K562 (cell line): ENCODE data around the gene PLEKHS1. TPM values are rescaled to one million over a fixed set of nuclear protein-coding genes. Genes with fewer than 3 reads are reported as not detected.

Source experiments
- BRF1 ChIP-seq: IDR thresholded peaks from 3 replicates; pipeline ENCODE4 v1.6.1; 2011; ENCODE audit warnings: borderline replicate concordance, mild to moderate bottlenecking; ENCODE audit not compliant: insufficient read length; ENCODE audit errors: extremely low read depth
- CHAMP1 ChIP-seq: fragments of 450-650 bp; IDR thresholded peaks from 2 replicates; pipeline ENCODE4 v1.6.1; 2016; ENCODE audit warnings: mild to moderate bottlenecking
- FOXA3 ChIP-seq, 2 experiments: fragments of 450-650 bp in 1 of 2; sonication (generic) in 1 of 2; formaldehyde crosslinking; IDR thresholded peaks in 1 of 2; conservative IDR thresholded peaks in 1 of 2; 2 replicates each; pipeline versions ENCODE4 v1.4.0 to v1.8.0; 2020 to 2022; ENCODE audit warnings: mild to moderate bottlenecking in 2 of 2, missing genetic modification reagents in 1 of 2
- NFE2 ChIP-seq: IDR thresholded peaks from 2 replicates; pipeline ENCODE4 v1.6.1; 2014; ENCODE audit warnings: antibody characterized with exemption, low read depth
- NR2C2 ChIP-seq, 2 experiments: fragments of 200-800 bp in 1 of 2; sonication (Bioruptor generic) in 1 of 2; sonication (generic) in 1 of 2; formaldehyde crosslinking in 1 of 2; IDR thresholded peaks; 2 replicates each; pipeline versions ENCODE4 v1.6.1 to v1.8.0; 2016 to 2022; ENCODE audit warnings: mild to moderate bottlenecking in 1 of 2, missing compliant biosample characterization in 1 of 2, missing genetic modification characterization in 1 of 2, missing genetic modification reagents in 1 of 2
- NRF1 ChIP-seq, 2 experiments: fragments of 450-650 bp; IDR thresholded peaks in 1 of 2; conservative IDR thresholded peaks in 1 of 2; 2 replicates each; pipeline ENCODE4 v1.6.1; 2014; ENCODE audit warnings: mild to moderate bottlenecking in 2 of 2
- PTTG1 ChIP-seq: fragments of 450-650 bp; IDR thresholded peaks from 2 replicates; pipeline ENCODE4 v1.6.1; 2016; ENCODE audit warnings: low read depth, mild to moderate bottlenecking, missing genetic modification characterization, missing compliant biosample characterization
- TOE1 ChIP-seq, 2 experiments: fragments of 450-650 bp in 1 of 2; sonication (generic) in 1 of 2; formaldehyde crosslinking in 1 of 2; IDR thresholded peaks; 2 replicates each; pipeline versions ENCODE4 v1.7.1 to v1.8.0; 2016 to 2022; ENCODE audit warnings: borderline replicate concordance in 2 of 2, mild to moderate bottlenecking in 2 of 2, antibody characterized with exemption in 1 of 2, inconsistent platforms in 1 of 2, low read depth in 1 of 2, missing genetic modification reagents in 1 of 2, moderate library complexity in 1 of 2
- ZEB2 ChIP-seq: fragments of 450-650 bp; IDR thresholded peaks from 2 replicates; pipeline ENCODE4 v1.6.1; 2016
- ZNF561 ChIP-seq: fragments of 450-650 bp; formaldehyde crosslinking; conservative IDR thresholded peaks from 2 replicates; pipeline ENCODE4 v1.4.0; 2020; ENCODE audit warnings: mild to moderate bottlenecking, moderate library complexity
- ZNF740 ChIP-seq, 3 experiments: fragments of 200-800 bp in 1 of 3; sonication (Bioruptor generic) in 1 of 3; sonication (generic) in 1 of 3; formaldehyde crosslinking in 1 of 3; IDR thresholded peaks; 2 replicates each; pipeline versions ENCODE4 v1.6.1 to v1.8.0; 2016 to 2022; ENCODE audit warnings: mild to moderate bottlenecking in 2 of 3, missing compliant biosample characterization in 2 of 3, missing genetic modification characterization in 2 of 3, missing genetic modification reagents in 1 of 3
- polyA plus RNA-seq, 8 experiments: library from polyadenylated mRNA; depleted of rRNA in 4 of 8; stranded (reverse) in 5 of 8; unstranded in 3 of 8; fragments of >200 nt; fragmentation: Nextera tagmentation in 2 of 8; fragmentation: Illumina TruSeq in 1 of 8; extraction: Ambion mirVana in 2 of 8; extraction: Trizol in 1 of 8; gene quantifications; 2 replicates each; pipeline versions ENCODE4 v1.2.1 to v1.2.3, GENCODE V29; 2011 to 2014; ENCODE audit warnings: inconsistent platforms in 1 of 8, missing spikeins in 1 of 8
- total RNA-seq, 7 experiments: library from RNA; depleted of rRNA in 6 of 7; stranded (reverse); fragments of >200 nt in 6 of 7; fragmentation: Illumina TruSeq in 2 of 7; extraction: Trizol in 2 of 7; gene quantifications; 2 replicates each; pipeline versions ENCODE4 v1.2.1 to v1.2.3, GENCODE V29; 2011 to 2021; ENCODE audit warnings: low replicate concordance in 1 of 7
- TF ChIP-seq, protein P1 (sequence below): sonication (generic); formaldehyde crosslinking; IDR thresholded peaks from 2 replicates; pipeline ENCODE4 v1.8.1; 2022; ENCODE audit warnings: missing genetic modification reagents
- TF ChIP-seq, protein P2 (sequence below): fragments of 250-450 bp; sonication (Bioruptor Pico); IDR thresholded peaks from 2 replicates; pipeline ENCODE4 v1.8.0; 2021; ENCODE audit warnings: mild to moderate bottlenecking, moderate library complexity
- TF ChIP-seq, protein P3 (sequence below): fragments of 250-450 bp; sonication (Bioruptor Pico); IDR thresholded peaks from 2 replicates; pipeline ENCODE4 v1.8.0; 2021; ENCODE audit warnings: borderline replicate concordance, mild to moderate bottlenecking, moderate library complexity; ENCODE audit not compliant: poor library complexity, severe bottlenecking
- TF ChIP-seq, protein P4 (sequence below): fragments of 250-450 bp; sonication (Bioruptor Pico); IDR thresholded peaks from 2 replicates; pipeline ENCODE4 v1.4.0; 2020; ENCODE audit warnings: mild to moderate bottlenecking, moderate library complexity

The PLEKHS1 gene
- total and polyA plus RNA-seq, 9 of the 15 experiments (the other 6 are each of a cell fraction or from before 2014, with no cell fraction given), result not detected

DNA sequence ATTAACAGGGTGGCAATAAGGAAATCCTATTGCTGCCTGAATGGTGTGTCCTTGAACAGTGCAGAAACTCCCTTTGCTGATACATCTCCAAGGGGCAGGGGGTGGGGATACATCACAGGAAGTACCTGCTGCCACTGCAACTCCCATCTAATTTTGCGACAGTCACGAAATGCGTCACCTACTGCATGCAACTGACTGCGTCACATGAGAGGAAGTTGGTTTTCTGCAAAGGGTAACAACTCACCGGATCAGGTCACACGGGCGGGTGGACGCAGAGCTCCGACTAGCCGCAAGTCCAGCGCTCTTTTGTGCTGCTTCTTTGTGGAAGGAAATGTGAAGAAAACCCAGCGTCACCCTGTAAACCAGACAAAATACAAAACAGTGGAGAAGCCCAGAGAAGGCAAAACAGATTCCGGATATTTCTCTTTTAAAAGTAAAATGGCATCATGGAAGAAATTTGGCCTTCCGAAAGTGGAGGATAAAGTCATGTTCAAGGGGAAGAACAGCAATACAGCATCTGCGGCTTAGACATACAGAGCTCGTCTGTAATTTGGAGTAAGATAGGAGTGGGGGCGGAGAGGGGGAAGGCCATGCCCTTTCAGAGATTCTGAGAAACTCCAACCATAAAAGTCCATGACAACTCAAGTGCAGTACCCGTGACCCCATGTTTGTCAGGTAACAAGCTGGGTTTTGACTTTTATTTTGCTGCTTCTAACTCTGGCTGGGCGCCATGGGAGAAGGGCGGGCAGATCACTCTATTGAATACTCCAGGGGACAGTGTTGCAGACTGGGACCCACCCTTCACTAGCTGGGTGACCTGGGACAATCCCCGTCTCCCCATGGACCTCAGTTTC lies 32.3 kb upstream of the PLEKHS1 start (continued):
- TF ChIP-seq ZNF740 (CRISPR knock-in tag; IDR thresholded peaks at IDR 0.05) (no peak), ZNF740 (tag; IDR thresholded peaks at IDR 0.05) (no peak), FOXA3 (CRISPR knock-in tag; conservative IDR thresholded peaks at IDR 0.05 in 1 of 2, IDR thresholded peaks at IDR 0.05 in 1 of 2) (no peak), NR2C2 (CRISPR knock-in tag; IDR thresholded peaks at IDR 0.05) (no peak), NR2C2 (tag; IDR thresholded peaks at IDR 0.05) (peak; percentile 65; the same call in 1 of the 2 replicates), BRF1 (no peak), CHAMP1 (no peak), PTTG1 (tag) (no peak), ZNF561 (no peak), TOE1 (IDR thresholded peaks at IDR 0.05; ENCODE audit: borderline replicate concordance) (no peak), TOE1 (CRISPR knock-in tag; IDR thresholded peaks at IDR 0.05; ENCODE audit: borderline replicate concordance, low read depth) (no peak), NFE2 (0 out of 2 replicates have a peak, but pooled peaks have one; percentile 9), ZEB2 (no peak), NRF1 (conservative IDR thresholded peaks at IDR 0.05 in 1 of 2, IDR thresholded peaks at IDR 0.05 in 1 of 2) (0 out of 4 replicates have a peak, but pooled peaks of 1 of the 2 experiments have one; percentile 18)
- TF ChIP-seq, protein P1, sequence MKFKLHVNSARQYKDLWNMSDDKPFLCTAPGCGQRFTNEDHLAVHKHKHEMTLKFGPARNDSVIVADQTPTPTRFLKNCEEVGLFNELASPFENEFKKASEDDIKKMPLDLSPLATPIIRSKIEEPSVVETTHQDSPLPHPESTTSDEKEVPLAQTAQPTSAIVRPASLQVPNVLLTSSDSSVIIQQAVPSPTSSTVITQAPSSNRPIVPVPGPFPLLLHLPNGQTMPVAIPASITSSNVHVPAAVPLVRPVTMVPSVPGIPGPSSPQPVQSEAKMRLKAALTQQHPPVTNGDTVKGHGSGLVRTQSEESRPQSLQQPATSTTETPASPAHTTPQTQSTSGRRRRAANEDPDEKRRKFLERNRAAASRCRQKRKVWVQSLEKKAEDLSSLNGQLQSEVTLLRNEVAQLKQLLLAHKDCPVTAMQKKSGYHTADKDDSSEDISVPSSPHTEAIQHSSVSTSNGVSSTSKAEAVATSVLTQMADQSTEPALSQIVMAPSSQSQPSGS (CRISPR knock-in tag), result no peak
- TF ChIP-seq, protein P2, sequence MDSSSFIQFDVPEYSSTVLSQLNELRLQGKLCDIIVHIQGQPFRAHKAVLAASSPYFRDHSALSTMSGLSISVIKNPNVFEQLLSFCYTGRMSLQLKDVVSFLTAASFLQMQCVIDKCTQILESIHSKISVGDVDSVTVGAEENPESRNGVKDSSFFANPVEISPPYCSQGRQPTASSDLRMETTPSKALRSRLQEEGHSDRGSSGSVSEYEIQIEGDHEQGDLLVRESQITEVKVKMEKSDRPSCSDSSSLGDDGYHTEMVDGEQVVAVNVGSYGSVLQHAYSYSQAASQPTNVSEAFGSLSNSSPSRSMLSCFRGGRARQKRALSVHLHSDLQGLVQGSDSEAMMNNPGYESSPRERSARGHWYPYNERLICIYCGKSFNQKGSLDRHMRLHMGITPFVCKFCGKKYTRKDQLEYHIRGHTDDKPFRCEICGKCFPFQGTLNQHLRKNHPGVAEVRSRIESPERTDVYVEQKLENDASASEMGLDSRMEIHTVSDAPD (CRISPR knock-in tag), result no peak
- TF ChIP-seq, protein P3, sequence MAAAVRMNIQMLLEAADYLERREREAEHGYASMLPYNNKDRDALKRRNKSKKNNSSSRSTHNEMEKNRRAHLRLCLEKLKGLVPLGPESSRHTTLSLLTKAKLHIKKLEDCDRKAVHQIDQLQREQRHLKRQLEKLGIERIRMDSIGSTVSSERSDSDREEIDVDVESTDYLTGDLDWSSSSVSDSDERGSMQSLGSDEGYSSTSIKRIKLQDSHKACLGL (CRISPR knock-in tag), result no peak
- TF ChIP-seq, protein P4, sequence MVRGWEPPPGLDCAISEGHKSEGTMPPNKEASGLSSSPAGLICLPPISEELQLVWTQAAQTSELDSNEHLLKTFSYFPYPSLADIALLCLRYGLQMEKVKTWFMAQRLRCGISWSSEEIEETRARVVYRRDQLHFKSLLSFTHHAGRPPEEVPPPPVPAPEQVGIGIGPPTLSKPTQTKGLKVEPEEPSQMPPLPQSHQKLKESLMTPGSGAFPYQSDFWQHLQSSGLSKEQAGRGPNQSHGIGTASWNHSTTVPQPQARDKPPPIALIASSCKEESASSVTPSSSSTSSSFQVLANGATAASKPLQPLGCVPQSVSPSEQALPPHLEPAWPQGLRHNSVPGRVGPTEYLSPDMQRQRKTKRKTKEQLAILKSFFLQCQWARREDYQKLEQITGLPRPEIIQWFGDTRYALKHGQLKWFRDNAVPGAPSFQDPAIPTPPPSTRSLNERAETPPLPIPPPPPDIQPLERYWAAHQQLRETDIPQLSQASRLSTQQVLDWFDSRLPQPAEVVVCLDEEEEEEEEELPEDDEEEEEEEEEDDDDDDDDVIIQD (CRISPR knock-in tag), result no peak
